Tibial nerve (tissue), 3 donors: ENCODE measurements around the gene RAP1GAP2.

Experiments used
- POLR2A ChIP-seq, 2 donors: fragments of 450-650 bp; IDR thresholded peaks; one replicate each; pipeline ENCODE4 v1.6.1; 2017; ENCODE audit warnings: antibody characterized with exemption in 2 of 2, mild to moderate bottlenecking in 2 of 2, moderate library complexity in 2 of 2
- TF ChIP-seq, protein P1 (sequence below), 5 experiments: fragments of 200-600 bp in 3 of 5; fragments of 450-650 bp in 2 of 5; sonication (generic) in 3 of 5; IDR thresholded peaks; one replicate each; pipeline ENCODE4 v1.5.1; 2016 to 2019; ENCODE audit warnings: antibody characterized with exemption in 5 of 5, mild to moderate bottlenecking in 3 of 5, moderate library complexity in 2 of 5

DNA sequence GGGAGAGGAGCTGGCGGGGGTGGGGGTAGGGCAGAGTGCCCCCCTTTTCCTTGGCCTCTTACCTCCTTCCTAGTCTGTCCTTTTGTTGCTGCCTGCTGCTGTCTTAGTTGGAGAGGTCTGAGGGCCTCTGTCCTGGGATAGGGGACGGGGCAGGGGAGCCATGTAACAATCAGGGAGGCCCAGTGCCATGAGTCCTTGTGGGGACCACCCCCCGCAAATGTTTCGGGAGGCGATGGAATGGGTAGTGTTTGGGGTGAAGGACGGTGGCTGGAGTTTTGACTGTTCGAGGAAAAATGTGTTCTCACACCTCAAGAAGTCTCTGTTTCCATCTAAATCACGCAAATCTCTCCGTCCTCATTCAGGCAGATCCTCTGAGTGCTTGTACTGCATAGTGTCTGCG, 168.1 kb downstream of the RAP1GAP2 start:
- TF ChIP-seq, protein P1, sequence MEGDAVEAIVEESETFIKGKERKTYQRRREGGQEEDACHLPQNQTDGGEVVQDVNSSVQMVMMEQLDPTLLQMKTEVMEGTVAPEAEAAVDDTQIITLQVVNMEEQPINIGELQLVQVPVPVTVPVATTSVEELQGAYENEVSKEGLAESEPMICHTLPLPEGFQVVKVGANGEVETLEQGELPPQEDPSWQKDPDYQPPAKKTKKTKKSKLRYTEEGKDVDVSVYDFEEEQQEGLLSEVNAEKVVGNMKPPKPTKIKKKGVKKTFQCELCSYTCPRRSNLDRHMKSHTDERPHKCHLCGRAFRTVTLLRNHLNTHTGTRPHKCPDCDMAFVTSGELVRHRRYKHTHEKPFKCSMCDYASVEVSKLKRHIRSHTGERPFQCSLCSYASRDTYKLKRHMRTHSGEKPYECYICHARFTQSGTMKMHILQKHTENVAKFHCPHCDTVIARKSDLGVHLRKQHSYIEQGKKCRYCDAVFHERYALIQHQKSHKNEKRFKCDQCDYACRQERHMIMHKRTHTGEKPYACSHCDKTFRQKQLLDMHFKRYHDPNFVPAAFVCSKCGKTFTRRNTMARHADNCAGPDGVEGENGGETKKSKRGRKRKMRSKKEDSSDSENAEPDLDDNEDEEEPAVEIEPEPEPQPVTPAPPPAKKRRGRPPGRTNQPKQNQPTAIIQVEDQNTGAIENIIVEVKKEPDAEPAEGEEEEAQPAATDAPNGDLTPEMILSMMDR (IDR thresholded peaks at IDR 0.05): no peak
- TF ChIP-seq POLR2A (IDR thresholded peaks at IDR 0.05): no peak
